ENCODE data around the gene TMTC2.
"Not testable (repeated sequence)": the region's sequence is repeated elsewhere in the genome, so short reads cannot be mapped to it uniquely, and the experiment has no call there.

The TMTC2 gene

GRCh38 chr12:83097643-83098342 is 411.1 kb downstream of the TMTC2 start:
- H3K9me3 Mint-ChIP-seq, result peaks cover 8% of the 10 kb centered on the region
- intact Hi-C loops (cut with micrococcal nuclease), result no loop called here
- H3K4me3 Mint-ChIP-seq, result no peak overlapping the region
- H3K4me1 Mint-ChIP-seq (ENCODE audit: low read depth), result no peaks in the 10 kb centered on the region
- no peaks in the 10 kb centered on the region for H3K36me3 Mint-ChIP-seq (ENCODE audit: low read depth)
- H3K27me3 Mint-ChIP-seq, result no peaks in the 10 kb centered on the region
- H3K27ac Mint-ChIP-seq, result no peak overlapping the region

DNA sequence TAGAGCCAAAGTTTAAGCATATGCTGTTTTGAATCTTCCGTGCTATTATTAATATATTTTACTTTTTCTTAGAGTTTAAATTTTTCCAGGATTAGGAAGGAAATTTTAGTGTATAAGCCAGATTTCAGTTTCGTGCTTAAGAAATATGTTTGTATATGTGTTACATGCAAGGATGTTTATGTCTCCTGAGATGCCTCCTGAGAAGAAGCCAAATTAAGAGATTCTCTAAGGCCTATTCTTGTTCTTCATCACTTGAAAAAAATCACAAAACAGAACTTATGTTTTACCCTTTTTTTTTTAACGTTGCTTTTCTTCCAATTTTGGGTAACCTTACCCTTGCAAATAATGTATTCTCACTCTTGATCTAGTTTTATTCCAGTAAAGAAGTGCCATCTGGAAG is 412.7 kb downstream of the TMTC2 start:
- Mint-ChIP-seq H3K27ac (no peak overlapping the region), H3K9me3 (peaks cover 10% of the 10 kb centered on the region), H3K36me3 (ENCODE audit: low read depth) (no peaks in the 10 kb centered on the region), H3K27me3 (no peaks in the 10 kb centered on the region), H3K4me1 (ENCODE audit: low read depth) (peaks cover under 1% of the 10 kb centered on the region), H3K4me3 (no peak overlapping the region)
- intact Hi-C loops (cut with micrococcal nuclease), result no loop called here

- Mint-ChIP-seq H3K4me1 (ENCODE audit: low read depth) (peaks cover 8% of the 10 kb centered on the region), H3K36me3 (ENCODE audit: low read depth) (peaks cover 14% of the 10 kb centered on the region), H3K27ac (no peak overlapping the region), H3K4me3 (no peak overlapping the region), H3K27me3 (no peaks in the 10 kb centered on the region), H3K9me3 (peaks cover 10% of the 10 kb centered on the region)
- intact Hi-C loops (cut with micrococcal nuclease), result no loop called here
These were observed 415.8 kb downstream of the TMTC2 start for GRCh38 chr12:83102499-83102898.

DNA sequence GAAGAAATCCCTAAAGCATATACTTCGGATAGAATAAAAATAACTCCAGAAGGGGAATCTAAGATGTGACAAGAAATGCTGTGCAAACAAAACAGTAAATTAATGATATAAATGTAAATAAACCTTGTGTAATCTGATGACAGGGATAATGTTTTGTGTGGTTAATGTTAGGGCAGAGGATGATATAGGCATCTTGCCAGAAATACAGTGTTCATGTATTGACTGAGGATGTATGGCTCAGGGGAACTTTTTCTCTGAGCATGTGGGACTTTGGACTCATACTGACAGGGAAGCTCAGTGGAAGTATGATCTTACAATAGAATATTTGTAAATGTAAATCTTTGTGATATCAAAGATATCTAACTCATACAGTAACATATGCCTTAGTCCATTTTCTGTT is 420.2 kb downstream of the TMTC2 start:
- Mint-ChIP-seq H3K27me3 (no peaks in the 10 kb centered on the region), H3K36me3 (ENCODE audit: low read depth) (peaks cover 27% of the 10 kb centered on the region), H3K9me3 (peaks cover 10% of the 10 kb centered on the region), H3K4me3 (no peak overlapping the region), H3K4me1 (ENCODE audit: low read depth) (peaks cover 8% of the 10 kb centered on the region), H3K27ac (no peak overlapping the region)
- intact Hi-C loops (cut with micrococcal nuclease), result no loop called here

DNA sequence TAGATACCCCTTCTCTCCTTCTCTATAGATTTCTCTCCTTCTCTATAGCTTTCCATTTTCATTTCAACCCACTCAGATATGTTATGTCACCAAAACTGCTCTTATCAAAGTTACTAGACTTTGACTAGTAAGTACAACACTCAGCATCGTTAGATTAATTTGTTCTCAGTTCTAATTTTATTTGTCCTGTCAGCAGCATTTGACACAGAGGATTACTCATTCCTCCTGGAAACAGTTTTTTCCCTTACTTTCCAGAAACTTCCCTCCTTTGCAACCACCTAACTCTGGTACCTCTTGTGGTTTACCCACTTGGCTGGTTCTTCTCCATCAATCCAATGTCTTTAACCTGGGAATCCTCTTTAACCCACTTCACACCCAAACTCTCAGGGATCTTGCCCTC is 423.7 kb downstream of the TMTC2 start:
- Mint-ChIP-seq H3K36me3 (ENCODE audit: low read depth) (peaks cover 21% of the 10 kb centered on the region), H3K27me3 (no peaks in the 10 kb centered on the region), H3K4me3 (no peak overlapping the region), H3K9me3 (no peaks in the 10 kb centered on the region), H3K4me1 (ENCODE audit: low read depth) (no peaks in the 10 kb centered on the region), H3K27ac (no peak overlapping the region)
- intact Hi-C loops (cut with micrococcal nuclease), result no loop called here

- Mint-ChIP-seq H3K36me3 (ENCODE audit: low read depth) (peaks cover 8% of the 10 kb centered on the region), H3K27ac (no peak overlapping the region), H3K4me1 (ENCODE audit: low read depth) (no peaks in the 10 kb centered on the region), H3K4me3 (no peak overlapping the region), H3K9me3 (peaks cover 25% of the 10 kb centered on the region), H3K27me3 (no peaks in the 10 kb centered on the region)
- intact Hi-C loops (cut with micrococcal nuclease), result no loop called here
These were observed 427.2 kb downstream of the TMTC2 start for GRCh38 chr12:83113945-83114344.

DNA sequence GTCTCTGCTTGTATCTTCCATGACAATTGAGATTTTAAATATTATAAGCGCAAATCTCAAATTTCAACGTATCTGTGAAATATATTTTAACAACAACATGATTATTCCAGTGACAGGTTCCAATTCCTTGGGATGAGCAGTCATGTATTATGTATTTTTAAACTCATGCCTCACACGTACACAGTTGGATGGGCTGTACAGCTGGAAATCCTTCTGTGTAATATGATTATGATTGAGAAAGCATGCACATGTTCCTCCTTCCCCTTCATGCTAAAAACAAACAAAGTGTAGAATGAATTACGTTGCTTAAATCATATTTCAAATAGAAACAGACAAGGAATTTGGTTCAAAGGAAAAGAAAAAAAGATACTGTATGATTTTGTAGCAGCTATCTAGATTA is 428.3 kb downstream of the TMTC2 start:
- H3K36me3 Mint-ChIP-seq (ENCODE audit: low read depth), result peaks cover 8% of the 10 kb centered on the region
- H3K27ac Mint-ChIP-seq, result no peak overlapping the region
- no peaks in the 10 kb centered on the region for H3K4me1 Mint-ChIP-seq (ENCODE audit: low read depth)

GRCh38 chr12:83117926-83118325 is 431.2 kb downstream of the TMTC2 start:
- H3K36me3 Mint-ChIP-seq (ENCODE audit: low read depth); H3K27ac Mint-ChIP-seq; intact Hi-C loops (cut with micrococcal nuclease): not testable (repeated sequence)

More for the DNA sequence above, 428.3 kb downstream of the TMTC2 start:
- Mint-ChIP-seq H3K9me3 (peaks cover 33% of the 10 kb centered on the region), H3K4me3 (no peak overlapping the region), H3K27me3 (no peaks in the 10 kb centered on the region)
- intact Hi-C loops (cut with micrococcal nuclease), result no loop called here

DNA sequence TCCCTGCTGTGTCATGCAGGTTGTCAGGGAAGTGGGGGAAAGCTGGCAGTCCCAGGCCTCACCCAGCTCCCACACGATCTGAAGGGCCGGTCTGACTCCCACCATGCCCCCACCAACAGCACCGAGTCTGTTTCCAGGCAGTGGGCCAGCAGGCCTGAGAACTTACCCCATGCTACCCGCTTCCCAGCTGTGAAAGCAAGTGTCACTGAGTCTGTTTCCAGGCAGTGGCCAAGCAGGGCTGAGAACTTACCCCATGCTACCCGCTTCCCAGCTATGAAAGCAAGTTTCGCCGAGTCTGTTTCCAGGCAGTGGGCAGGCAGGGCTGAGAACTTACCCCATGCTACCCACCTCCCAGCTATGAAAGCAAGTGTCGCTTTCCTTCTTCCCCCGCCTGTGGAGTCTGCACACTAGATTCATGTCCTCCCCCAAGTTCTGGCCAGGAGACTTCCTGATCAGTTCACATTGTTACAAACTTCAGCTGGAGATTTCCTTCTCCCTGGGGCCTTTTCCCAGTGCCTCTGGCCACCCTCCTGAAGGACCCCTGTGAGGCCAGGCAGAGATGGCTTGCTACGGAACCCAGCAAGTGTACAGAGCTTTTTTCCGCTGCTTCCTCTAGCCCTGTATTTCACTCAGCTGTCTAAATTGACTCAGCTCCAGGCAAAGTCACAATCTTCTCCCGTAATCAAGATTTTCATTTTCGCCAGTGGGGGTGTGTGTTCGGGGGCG is 435.4 kb downstream of the TMTC2 start:
- Mint-ChIP-seq H3K36me3 (ENCODE audit: low read depth) (peaks cover 5% of the 10 kb centered on the region), H3K27me3 (no peaks in the 10 kb centered on the region)

More at GRCh38 chr12:83117926-83118325, 431.2 kb downstream of the TMTC2 start:
- peaks cover 48% of the 10 kb centered on the region for H3K9me3 Mint-ChIP-seq
- H3K27me3 Mint-ChIP-seq; H3K4me3 Mint-ChIP-seq; H3K4me1 Mint-ChIP-seq (ENCODE audit: low read depth): not testable (repeated sequence)

GRCh38 chr12:83122623-83122934 is 435.9 kb downstream of the TMTC2 start:
- Mint-ChIP-seq H3K4me1 (ENCODE audit: low read depth) (no peaks in the 10 kb centered on the region), H3K27ac (no peak overlapping the region), H3K4me3 (no peak overlapping the region), H3K36me3 (ENCODE audit: low read depth) (peaks cover 5% of the 10 kb centered on the region), H3K9me3 (peaks cover 37% of the 10 kb centered on the region), H3K27me3 (no peaks in the 10 kb centered on the region)
- intact Hi-C loops (cut with micrococcal nuclease), result no loop called here

More for the DNA sequence above, 435.4 kb downstream of the TMTC2 start:
- Mint-ChIP-seq H3K4me1 (ENCODE audit: low read depth) (no peaks in the 10 kb centered on the region), H3K4me3 (no peak overlapping the region), H3K27ac (no peak overlapping the region), H3K9me3 (peaks cover 38% of the 10 kb centered on the region)
- intact Hi-C loops (cut with micrococcal nuclease), result no loop called here

- Mint-ChIP-seq H3K27me3 (no peaks in the 10 kb centered on the region), H3K36me3 (ENCODE audit: low read depth) (peaks cover 5% of the 10 kb centered on the region), H3K9me3 (peaks cover 32% of the 10 kb centered on the region), H3K4me1 (ENCODE audit: low read depth) (no peaks in the 10 kb centered on the region), H3K27ac (no peak overlapping the region), H3K4me3 (no peak overlapping the region)
- intact Hi-C loops (cut with micrococcal nuclease), result no loop called here
These were observed 436.3 kb downstream of the TMTC2 start for GRCh38 chr12:83123039-83123438.

- peaks cover 16% of the 10 kb centered on the region for H3K36me3 Mint-ChIP-seq (ENCODE audit: low read depth)
These were observed 441.8 kb downstream of the TMTC2 start for GRCh38 chr12:83128540-83128939.

DNA sequence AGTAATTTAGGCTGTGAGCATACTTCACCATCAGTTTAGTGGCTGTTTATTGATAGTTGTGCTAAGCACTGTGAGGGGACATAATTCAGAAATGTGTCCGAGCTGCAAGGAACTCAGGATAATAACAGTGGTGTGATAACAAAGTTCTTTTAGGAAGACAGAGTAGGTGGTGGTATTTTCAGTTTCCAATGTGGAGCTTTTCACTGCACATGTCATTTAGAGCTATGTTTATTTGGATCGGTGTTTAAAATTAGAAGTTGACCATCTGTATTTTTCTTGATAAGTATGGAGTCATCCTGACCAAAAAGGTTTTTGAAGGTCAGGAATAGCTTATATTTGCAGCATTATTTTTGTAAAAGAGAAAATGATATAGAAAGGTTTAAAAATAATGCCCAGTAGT is 443.5 kb downstream of the TMTC2 start:
- Mint-ChIP-seq H3K4me3 (no peak overlapping the region), H3K36me3 (ENCODE audit: low read depth) (peaks cover 16% of the 10 kb centered on the region), H3K9me3 (no peaks in the 10 kb centered on the region), H3K4me1 (ENCODE audit: low read depth) (no peaks in the 10 kb centered on the region), H3K27me3 (no peaks in the 10 kb centered on the region), H3K27ac (no peak overlapping the region)
- intact Hi-C loops (cut with micrococcal nuclease), result no loop called here

More at GRCh38 chr12:83128540-83128939, 441.8 kb downstream of the TMTC2 start:
- Mint-ChIP-seq H3K27me3 (no peaks in the 10 kb centered on the region), H3K27ac (no peak overlapping the region), H3K4me3 (no peak overlapping the region), H3K9me3 (no peaks in the 10 kb centered on the region), H3K4me1 (ENCODE audit: low read depth) (no peaks in the 10 kb centered on the region)
- intact Hi-C loops (cut with micrococcal nuclease), result no loop called here

DNA sequence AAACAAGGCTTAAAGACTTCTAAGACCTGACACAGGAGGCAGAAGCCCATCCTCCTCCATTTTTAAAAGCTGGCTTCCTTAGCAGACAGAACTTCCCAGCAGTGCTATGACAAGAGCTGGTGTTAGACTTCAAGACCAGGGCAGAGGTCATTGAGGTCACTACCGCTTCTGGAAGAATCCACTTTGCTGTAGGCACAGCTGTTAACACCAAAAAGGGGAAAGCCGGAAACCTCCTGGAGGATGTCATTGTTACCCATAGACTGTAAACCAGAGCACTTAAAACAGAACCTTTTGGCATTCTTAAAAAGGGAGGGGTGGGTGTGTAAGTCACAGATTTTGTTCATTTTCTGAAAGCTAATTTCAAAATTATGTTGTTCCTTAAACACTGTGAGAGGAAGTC is 445.7 kb downstream of the TMTC2 start:
- Mint-ChIP-seq H3K4me3 (no peak overlapping the region), H3K4me1 (ENCODE audit: low read depth) (no peaks in the 10 kb centered on the region), H3K36me3 (ENCODE audit: low read depth) (peaks cover 16% of the 10 kb centered on the region), H3K27me3 (no peaks in the 10 kb centered on the region), H3K27ac (no peak overlapping the region), H3K9me3 (no peaks in the 10 kb centered on the region)
- intact Hi-C loops (cut with micrococcal nuclease), result no loop called here

DNA sequence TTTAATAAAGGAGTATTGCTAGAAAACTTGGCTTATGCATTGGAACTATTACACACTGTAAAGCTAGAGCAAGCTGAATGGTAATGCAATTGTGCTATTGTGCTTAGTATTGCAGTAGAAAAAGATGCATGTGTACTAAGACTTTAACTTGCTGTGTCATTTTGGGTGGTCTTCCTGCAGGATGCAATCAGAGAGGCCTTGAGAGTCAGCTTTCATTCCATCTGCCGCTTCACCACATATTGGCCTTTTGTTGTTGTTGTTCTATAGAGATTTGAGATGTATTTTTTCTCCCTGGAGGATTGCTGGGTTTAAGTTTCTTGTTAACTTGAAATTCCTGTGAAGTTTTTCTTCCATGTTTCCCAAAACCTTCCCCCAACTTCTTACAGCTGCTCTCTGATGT is 449.7 kb downstream of the TMTC2 start:
- Mint-ChIP-seq H3K9me3 (peaks cover 22% of the 10 kb centered on the region), H3K36me3 (ENCODE audit: low read depth) (peaks cover 16% of the 10 kb centered on the region), H3K4me3 (no peak overlapping the region), H3K27ac (no peak overlapping the region), H3K27me3 (no peaks in the 10 kb centered on the region), H3K4me1 (ENCODE audit: low read depth) (no peaks in the 10 kb centered on the region)
- intact Hi-C loops (cut with micrococcal nuclease), result no loop called here

Data from dendritic cell treated with granulocyte-macrophage colony-stimulating factor and Interleukin-4, amounts not matched to agents 40 ng/mL and 50 ng/mL, for 4 days (primary cell).